Lung (tissue), 12 donors: ENCODE measurements around the gene CYP2A6. TPM values are rescaled to one million over a fixed set of nuclear protein-coding genes. Genes with fewer than 3 reads are reported as not detected.
"Not testable (repeated sequence)": the region's sequence is repeated elsewhere in the genome, so short reads cannot be mapped to it uniquely, and the experiment has no call there.

Experiments used
- ATAC-seq: fragments of 200-7000 bp; cut with Tn5 transposase; one replicate; pipeline ENCODE4 v1.9.1; 2020; ENCODE audit warnings: moderate number of reproducible peaks; ENCODE audit not compliant: insufficient read depth, low FRiP score
- DNase-seq, 3 donors: peaks; one replicate each; pipeline ENCODE4 v3.0.0-alpha.2; 2013 to 2017
- H3K27ac ChIP-seq, 2 donors: one replicate each; pipeline ENCODE4 v1.5.1; 2013; ENCODE audit warnings: mild to moderate bottlenecking in 2 of 2, moderate library complexity in 2 of 2, control low read depth in 1 of 2, inconsistent platforms in 1 of 2, low read depth in 1 of 2, low read length in 1 of 2
- H3K27me3 ChIP-seq, 3 donors: one replicate each; pipeline ENCODE4 v1.5.1; 2013; ENCODE audit warnings: low read length in 2 of 3; ENCODE audit not compliant: control insufficient read depth in 3 of 3, insufficient read depth in 3 of 3
- H3K36me3 ChIP-seq, 4 donors: one replicate each; pipeline ENCODE4 v1.5.1; 2013; ENCODE audit warnings: low read length in 4 of 4, mild to moderate bottlenecking in 1 of 4, moderate library complexity in 1 of 4; ENCODE audit not compliant: control insufficient read depth in 4 of 4, insufficient read depth in 4 of 4
- H3K4me1 ChIP-seq, 5 donors: one replicate each; pipeline ENCODE4 v1.5.1; 2013; ENCODE audit warnings: low read length in 5 of 5, mild to moderate bottlenecking in 2 of 5, moderate library complexity in 1 of 5; ENCODE audit not compliant: control insufficient read depth in 5 of 5, insufficient read depth in 5 of 5
- H3K4me3 ChIP-seq: one replicate; pipeline ENCODE4 v1.5.1; 2013; ENCODE audit warnings: mild to moderate bottlenecking, control low read depth, moderate library complexity
- H3K9ac ChIP-seq, 2 donors: one replicate each; pipeline ENCODE4 v1.5.1; 2013; ENCODE audit warnings: low read length in 2 of 2, control low read depth in 1 of 2; ENCODE audit not compliant: insufficient read depth in 1 of 2
- H3K9me3 ChIP-seq, 4 donors: one replicate each; pipeline ENCODE4 v1.5.1; 2013; ENCODE audit warnings: low read length in 3 of 4, mild to moderate bottlenecking in 1 of 4, moderate library complexity in 1 of 4; ENCODE audit not compliant: control insufficient read depth in 4 of 4, insufficient read depth in 3 of 4
- whole genome bisulfite sequencing, 2 donors: extraction: QIAGEN DNeasy Blood & Tissue Kit; methylation state at CpG; one replicate each; pipeline ENCODE4 v1.1.7; 2013; 5-methylcytosine and 5-hydroxymethylcytosine counted together
- polyA plus RNA-seq, 2 donors: library from polyadenylated mRNA; stranded (reverse); fragments of 200-250 nt; gene quantifications; one replicate each; pipeline ENCODE4 v1.2.1, GENCODE V29; 2013
- total RNA-seq, 2 donors: library from RNA; depleted of rRNA in 1 of 2; stranded (reverse); fragments of >200 nt in 1 of 2; gene quantifications; one replicate each; pipeline ENCODE4 v1.2.1, GENCODE V29; 2014 to 2021
- TF ChIP-seq, protein P1 (sequence below): IDR thresholded peaks from 2 replicates; pipeline ENCODE4 v1.5.1; 2012; ENCODE audit warnings: mild to moderate bottlenecking; ENCODE audit errors: control extremely low read depth, extremely low read depth
- donor health status: control.
- donor health status: control.
- donor health status: Bipolar disorder and iron deficiency.
- donor health status: healthy.
- donor health status: DM: yes; HTN: yes; CAD: no.

CYP2A6 gene
- total and polyA plus RNA-seq, 4 donors: 0.45 to 1.7 (median 0.77) TPM

DNA sequence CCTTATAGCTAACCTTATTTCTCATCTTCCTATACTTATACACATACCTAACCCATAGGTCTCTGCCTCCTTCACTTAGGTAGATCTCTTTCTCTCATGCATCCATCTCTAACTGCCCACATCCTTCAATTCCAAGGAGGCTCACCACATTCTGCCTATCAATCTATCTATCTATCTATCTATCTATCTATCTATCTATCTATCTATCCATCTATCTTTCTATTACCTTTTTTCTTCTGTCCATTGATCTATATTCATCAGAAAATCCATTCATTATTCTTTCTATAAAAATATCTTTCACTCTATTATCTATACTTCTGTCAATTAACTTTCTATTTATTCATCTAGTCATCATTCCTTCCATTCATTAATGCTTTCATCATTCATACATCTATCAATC lies 42.9 kb upstream of the CYP2A6 start:
- Histone ChIP-seq H3K36me3 (no peaks in the 10 kb centered on the region), H3K27me3 (no peaks in the 10 kb centered on the region), H3K9ac (no peak overlapping the region), H3K9me3 (no peaks in the 10 kb centered on the region), H3K4me3 (no peak overlapping the region), H3K27ac (no peak overlapping the region), H3K4me1 (no peaks in the 10 kb centered on the region)
- TF ChIP-seq, protein P1, sequence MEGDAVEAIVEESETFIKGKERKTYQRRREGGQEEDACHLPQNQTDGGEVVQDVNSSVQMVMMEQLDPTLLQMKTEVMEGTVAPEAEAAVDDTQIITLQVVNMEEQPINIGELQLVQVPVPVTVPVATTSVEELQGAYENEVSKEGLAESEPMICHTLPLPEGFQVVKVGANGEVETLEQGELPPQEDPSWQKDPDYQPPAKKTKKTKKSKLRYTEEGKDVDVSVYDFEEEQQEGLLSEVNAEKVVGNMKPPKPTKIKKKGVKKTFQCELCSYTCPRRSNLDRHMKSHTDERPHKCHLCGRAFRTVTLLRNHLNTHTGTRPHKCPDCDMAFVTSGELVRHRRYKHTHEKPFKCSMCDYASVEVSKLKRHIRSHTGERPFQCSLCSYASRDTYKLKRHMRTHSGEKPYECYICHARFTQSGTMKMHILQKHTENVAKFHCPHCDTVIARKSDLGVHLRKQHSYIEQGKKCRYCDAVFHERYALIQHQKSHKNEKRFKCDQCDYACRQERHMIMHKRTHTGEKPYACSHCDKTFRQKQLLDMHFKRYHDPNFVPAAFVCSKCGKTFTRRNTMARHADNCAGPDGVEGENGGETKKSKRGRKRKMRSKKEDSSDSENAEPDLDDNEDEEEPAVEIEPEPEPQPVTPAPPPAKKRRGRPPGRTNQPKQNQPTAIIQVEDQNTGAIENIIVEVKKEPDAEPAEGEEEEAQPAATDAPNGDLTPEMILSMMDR: no peak
- DNase-seq (no peak), ATAC-seq (no peak)

DNA sequence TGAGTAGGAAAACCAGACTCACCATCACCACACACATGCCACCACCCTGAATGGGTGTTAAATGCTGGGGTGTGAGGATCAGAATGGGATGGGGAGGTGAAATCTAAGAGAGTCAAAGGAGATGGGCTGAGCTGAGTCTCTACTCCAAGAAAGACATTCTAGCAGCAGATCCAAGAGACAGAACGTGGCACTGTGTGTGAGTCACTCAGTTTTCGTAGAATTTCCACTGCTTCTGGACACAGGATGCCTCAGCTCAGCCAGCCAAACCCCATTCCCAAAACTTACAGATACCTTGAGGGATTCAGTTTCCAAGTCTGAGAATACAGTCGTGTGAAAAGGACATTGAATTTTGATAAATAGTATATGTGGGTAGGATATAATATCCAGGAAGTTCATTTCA lies 39.1 kb upstream of the CYP2A6 start:
- Histone ChIP-seq H3K9ac (no peak overlapping the region), H3K4me3 (no peak overlapping the region), H3K27me3 (no peaks in the 10 kb centered on the region), H3K27ac (no peak overlapping the region), H3K4me1 (no peaks in the 10 kb centered on the region), H3K36me3 (no peaks in the 10 kb centered on the region), H3K9me3 (no peaks in the 10 kb centered on the region)
- TF ChIP-seq, protein P1: no peak
- WGBS, 2 donors: 67 to 75% methylated on average over 3 of the region's 3 CpGs
- no peak for ATAC-seq
- no peak for DNase-seq

DNA sequence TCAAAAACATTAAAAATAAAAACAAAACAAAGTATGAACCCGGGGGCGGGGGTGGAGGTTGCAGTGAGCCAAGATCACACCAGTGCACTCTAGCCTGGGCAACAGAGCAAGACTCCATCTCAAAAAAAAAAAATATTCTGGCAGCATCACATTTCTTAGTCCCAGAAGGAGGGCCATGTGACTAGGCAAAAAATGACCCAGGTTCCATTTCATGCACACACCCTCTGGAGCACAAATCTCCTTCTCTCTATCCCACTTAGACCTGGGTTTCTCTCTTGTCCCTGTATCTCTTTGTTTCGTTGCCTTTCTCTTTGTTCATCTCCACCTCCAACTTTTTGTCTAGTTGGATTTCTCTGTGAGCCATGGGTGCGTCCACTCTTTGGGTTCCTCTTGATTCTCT lies 37.9 kb upstream of the CYP2A6 start:
- DNase-seq (no peak), ATAC-seq (no peak)
- no peaks in the 10 kb centered on the region for H3K27me3 ChIP-seq
- no peak overlapping the region for H3K4me3 ChIP-seq
- no peak overlapping the region for H3K9ac ChIP-seq
- TF ChIP-seq, protein P1: no peak
- no peaks in the 10 kb centered on the region for H3K36me3 ChIP-seq
- 85 to 92% methylated on average over 4 of the region's 4 CpGs for WGBS, 2 donors
- no peaks in the 10 kb centered on the region for H3K9me3 ChIP-seq
- H3K4me1 ChIP-seq: no peaks in the 10 kb centered on the region
- no peak overlapping the region for H3K27ac ChIP-seq

DNA sequence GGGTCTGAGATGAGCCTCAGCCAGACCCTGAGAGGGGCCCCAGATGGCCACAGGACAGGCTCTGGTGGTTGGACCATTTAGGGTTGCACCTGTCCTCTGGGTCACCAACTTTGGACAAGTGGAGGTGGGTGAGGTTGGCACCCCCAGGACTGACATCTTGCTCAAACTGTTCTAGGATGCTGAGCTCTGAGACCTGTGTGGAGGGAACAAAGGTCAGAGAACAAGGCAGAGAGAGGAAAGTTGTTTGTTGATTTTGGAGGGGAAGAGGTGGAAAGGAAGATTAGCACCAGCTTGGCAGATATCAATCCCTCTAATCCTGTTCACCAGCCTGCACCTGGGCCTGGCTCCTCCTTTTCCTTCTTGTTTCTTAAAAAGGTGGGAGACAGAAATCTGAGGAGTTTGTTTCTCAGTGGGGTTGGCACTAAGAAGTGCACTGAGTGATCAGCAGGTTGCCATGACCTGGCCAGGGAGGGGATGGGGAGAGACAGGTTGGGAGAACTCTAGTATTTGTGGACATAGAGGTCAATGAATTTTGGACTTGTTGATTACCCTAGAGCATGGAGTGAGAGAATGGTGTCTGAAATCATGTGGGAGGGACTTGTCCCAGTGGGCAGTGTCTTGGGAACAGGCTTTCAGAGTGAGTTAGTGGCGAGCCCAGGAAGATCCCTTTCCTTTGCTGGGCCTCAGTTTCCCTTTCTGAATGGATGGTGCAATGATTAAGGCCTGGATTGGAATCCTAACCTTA lies 34.1 kb upstream of the CYP2A6 start:
- ATAC-seq: not testable (repeated sequence)

DNA sequence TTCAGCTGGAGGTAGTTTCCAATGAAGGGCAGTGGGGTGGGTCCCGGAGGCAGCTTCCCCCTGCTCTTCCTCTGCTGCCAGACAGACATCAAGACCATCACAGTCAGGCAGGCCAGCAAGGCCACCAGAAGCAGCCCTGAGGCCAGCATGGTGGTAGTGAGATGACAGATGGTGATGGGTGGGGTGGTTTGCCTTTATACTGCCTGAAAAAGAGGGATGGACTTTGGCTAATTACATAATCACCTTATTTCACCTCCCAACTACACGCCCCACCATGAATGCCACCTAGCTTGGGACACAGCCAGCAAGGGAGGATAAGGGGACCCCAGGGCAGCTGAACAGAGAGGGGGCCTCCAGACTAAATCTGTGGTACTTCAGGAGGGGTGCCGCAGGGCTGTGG lies 31.8 kb upstream of the CYP2A6 start, which contains the start of gene CYP2A7:
CYP2A7 (minus strand) TSS at position 170 of the 400 bp plus-strand sequence; CDS start at position 149, 21 bp downstream.
- H3K27me3 ChIP-seq: peaks cover 0 to 23% (median 0%) of the 10 kb centered on the region in 3 donors
- not testable (repeated sequence) for H3K9me3 ChIP-seq, H3K4me1 ChIP-seq, H3K36me3 ChIP-seq, H3K4me3 ChIP-seq, H3K9ac ChIP-seq, ATAC-seq, H3K27ac ChIP-seq, DNase-seq
- WGBS, 2 donors: 86 to 90% methylated on average over 3 of the region's 3 CpGs

More for the DNA sequence above, 34.1 kb upstream of the CYP2A6 start:
- not testable (repeated sequence) for H3K36me3 ChIP-seq, DNase-seq, H3K27ac ChIP-seq, H3K4me1 ChIP-seq, H3K4me3 ChIP-seq, H3K9me3 ChIP-seq, H3K9ac ChIP-seq
- WGBS, 2 donors: no CpG with 5 or more reads among the region's 1 CpG
- H3K27me3 ChIP-seq: peaks cover 0 to 22% (median 0%) of the 10 kb centered on the region in 3 donors

DNA sequence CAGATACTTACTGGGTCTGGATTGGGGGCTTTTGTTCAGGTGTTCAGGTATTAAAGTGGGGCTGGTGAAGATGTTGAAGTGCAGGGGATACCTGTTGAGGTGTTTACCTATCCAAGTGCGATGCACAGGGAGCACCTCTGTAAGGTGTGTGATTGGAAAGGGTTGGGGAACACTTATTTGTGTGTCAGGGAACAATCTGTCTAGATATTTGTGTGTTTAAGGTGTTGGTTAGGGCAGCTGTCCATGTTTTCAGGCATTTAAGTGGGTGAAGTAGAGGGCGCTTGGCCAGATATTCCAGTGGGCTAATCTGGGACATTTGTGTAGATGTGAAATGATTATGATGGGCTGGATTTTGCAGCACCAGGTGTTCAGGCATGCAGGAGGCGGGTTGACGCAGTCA lies 29.1 kb upstream of the CYP2A6 start:
- not testable (repeated sequence) for H3K27ac ChIP-seq, H3K4me3 ChIP-seq, H3K9me3 ChIP-seq, ATAC-seq, H3K4me1 ChIP-seq, H3K9ac ChIP-seq, DNase-seq, H3K36me3 ChIP-seq
- peaks cover 0 to 23% (median 0%) of the 10 kb centered on the region in 3 donors for H3K27me3 ChIP-seq
- 69 to 80% methylated on average over 4 of the region's 4 CpGs for WGBS, 2 donors
